ENCODE data around the gene PHF1.

- TF ChIP-seq CTCF (IDR thresholded peaks at IDR 0.05) (no peak), POLR2A (IDR thresholded peaks at IDR 0.05) (no peak)
Measured at GRCh38 chr6:33428966-33429749, 18.3 kb downstream of the PHF1 start.

Data from Peyer's patch (tissue), 4 donors.